ENCODE data around the gene NDUFS4.

The NDUFS4 gene

GRCh38 chr5:53613536-53613935 is 53.1 kb downstream of the NDUFS4 start:
- TF ChIP-seq CTCF (conservative IDR thresholded peaks at IDR 0.05) (no peak), ZFX (IDR thresholded peaks at IDR 0.05) (no peak)
- H3K27ac ChIP-seq = no peak overlapping the region

GRCh38 chr5:53614376-53614885 is 54.0 kb downstream of the NDUFS4 start:
- no peak overlapping the region for H3K27ac ChIP-seq
- TF ChIP-seq CTCF (conservative IDR thresholded peaks at IDR 0.05) = no peak
- no peak for TF ChIP-seq ZFX (IDR thresholded peaks at IDR 0.05)

- TF ChIP-seq ZFX (IDR thresholded peaks at IDR 0.05) = no peak
- no peak for TF ChIP-seq CTCF (conservative IDR thresholded peaks at IDR 0.05)
- no peak overlapping the region for H3K27ac ChIP-seq
Measured at GRCh38 chr5:53616939-53617549, 56.6 kb downstream of the NDUFS4 start.

- H3K27ac ChIP-seq = no peak overlapping the region
- TF ChIP-seq CTCF (conservative IDR thresholded peaks at IDR 0.05) (no peak), ZFX (IDR thresholded peaks at IDR 0.05) (no peak)
Measured at GRCh38 chr5:53631251-53631650, 70.8 kb downstream of the NDUFS4 start.

GRCh38 chr5:53642061-53642460 is 81.6 kb downstream of the NDUFS4 start:
- H3K27ac ChIP-seq = no peak overlapping the region
- no peak for TF ChIP-seq ZFX (IDR thresholded peaks at IDR 0.05)
- no peak for TF ChIP-seq CTCF (conservative IDR thresholded peaks at IDR 0.05)

GRCh38 chr5:53643445-53643844 is 83.0 kb downstream of the NDUFS4 start:
- TF ChIP-seq ZFX (IDR thresholded peaks at IDR 0.05) = no peak
- TF ChIP-seq CTCF (conservative IDR thresholded peaks at IDR 0.05) = no peak
- no peak overlapping the region for H3K27ac ChIP-seq

- no peak for TF ChIP-seq ZFX (IDR thresholded peaks at IDR 0.05)
- TF ChIP-seq CTCF (conservative IDR thresholded peaks at IDR 0.05) = no peak
- no peak overlapping the region for H3K27ac ChIP-seq
Measured at GRCh38 chr5:53645078-53645477, 84.6 kb downstream of the NDUFS4 start.
